ENCODE measurements around the gene GSTA1.
"Not testable (repeated sequence)": the region's sequence is repeated elsewhere in the genome, so short reads cannot be mapped to it uniquely, and the experiment has no call there.

The GSTA1 gene

DNA sequence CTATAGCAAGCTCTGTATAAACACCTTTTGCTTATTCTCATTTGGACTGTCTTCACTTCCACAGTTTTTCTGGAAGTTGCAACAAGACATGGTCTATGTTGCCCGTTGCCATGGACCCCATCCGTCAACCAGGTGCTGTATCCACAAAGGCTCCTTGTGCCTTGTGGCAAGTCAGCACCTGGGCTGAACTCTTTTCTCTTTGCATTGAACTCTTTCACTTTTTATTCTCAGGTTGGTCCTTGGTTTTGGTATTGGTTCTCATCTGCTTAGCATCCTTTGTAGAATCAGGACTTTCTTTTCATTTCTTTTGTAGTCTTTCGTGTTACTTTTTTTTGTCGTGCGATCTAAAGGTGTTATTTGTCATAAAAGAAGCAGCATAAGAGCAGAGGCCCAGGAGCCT, 5.0 kb upstream of the GSTA1 start:
- DNase-seq (ENCODE audit: insufficient read length, low spot score): no peak
- TF ChIP-seq POU2F2 (IDR thresholded peaks at IDR 0.05; ENCODE audit: low read depth, low read length): no peak
- TF ChIP-seq POLR2AphosphoS5 (IDR thresholded peaks at IDR 0.05; ENCODE audit: low read depth, low read length): no peak
- TF ChIP-seq SPI1 (IDR thresholded peaks at IDR 0.05; ENCODE audit: low read depth, low read length): no peak
- no peak for TF ChIP-seq TAF1 (IDR thresholded peaks at IDR 0.05; ENCODE audit: low read depth, low read length)
- TF ChIP-seq PAX5 (IDR thresholded peaks at IDR 0.05; ENCODE audit: insufficient read depth, low read length, severe bottlenecking): no peak
- FAIRE-seq: no peak

GRCh38 chr6:52802806-52803205, 810 bp downstream of the GSTA1 start:
- DNase-seq (ENCODE audit: insufficient read length, low spot score): no peak
- FAIRE-seq: no peak
- TF ChIP-seq POLR2A (IDR thresholded peaks at IDR 0.05; ENCODE audit: low read depth, low read length) (no peak), POLR2AphosphoS5 (IDR thresholded peaks at IDR 0.05; ENCODE audit: low read depth, low read length) (no peak), POU2F2 (IDR thresholded peaks at IDR 0.05; ENCODE audit: low read depth, low read length) (no peak), SPI1 (IDR thresholded peaks at IDR 0.05; ENCODE audit: low read depth, low read length) (no peak), PAX5 (IDR thresholded peaks at IDR 0.05; ENCODE audit: insufficient read depth, low read length, severe bottlenecking) (no peak), TAF1 (IDR thresholded peaks at IDR 0.05; ENCODE audit: low read depth, low read length) (no peak)

DNA sequence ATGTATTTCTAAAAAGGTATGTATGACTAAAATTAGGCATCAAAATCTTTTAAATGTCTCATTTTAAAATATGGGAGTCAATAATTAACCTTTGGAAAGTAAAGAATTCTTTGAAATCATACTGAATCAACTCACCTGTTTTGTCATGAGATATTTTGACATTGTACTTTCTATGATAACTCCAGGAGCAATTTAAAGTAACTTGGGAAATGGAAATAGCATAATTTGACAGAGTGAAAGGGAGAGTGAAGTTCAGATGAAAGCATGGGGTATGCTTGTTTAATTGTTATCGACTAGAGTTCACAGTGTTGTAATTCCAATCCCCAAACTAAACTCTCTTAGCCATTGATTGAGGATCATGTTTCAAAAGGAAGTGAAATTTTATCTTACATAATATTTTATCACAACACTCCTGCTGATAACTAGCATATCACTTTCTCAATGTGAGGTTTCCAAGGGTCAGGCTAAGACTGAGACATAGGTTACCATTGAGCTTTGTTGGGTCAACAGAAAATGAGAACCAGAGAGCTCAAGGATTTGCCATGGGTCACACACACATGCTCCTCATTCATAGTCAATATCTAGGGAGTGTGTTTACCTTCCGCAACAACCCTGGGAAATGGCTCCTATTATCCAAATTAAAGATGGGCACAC, 2.3 kb downstream of the GSTA1 start:
- FAIRE-seq (no peak), DNase-seq (ENCODE audit: insufficient read length, low spot score) (no peak)
- no peak for TF ChIP-seq PAX5 (IDR thresholded peaks at IDR 0.05; ENCODE audit: insufficient read depth, low read length, severe bottlenecking)
- TF ChIP-seq TAF1 (IDR thresholded peaks at IDR 0.05; ENCODE audit: low read depth, low read length): no peak

DNA sequence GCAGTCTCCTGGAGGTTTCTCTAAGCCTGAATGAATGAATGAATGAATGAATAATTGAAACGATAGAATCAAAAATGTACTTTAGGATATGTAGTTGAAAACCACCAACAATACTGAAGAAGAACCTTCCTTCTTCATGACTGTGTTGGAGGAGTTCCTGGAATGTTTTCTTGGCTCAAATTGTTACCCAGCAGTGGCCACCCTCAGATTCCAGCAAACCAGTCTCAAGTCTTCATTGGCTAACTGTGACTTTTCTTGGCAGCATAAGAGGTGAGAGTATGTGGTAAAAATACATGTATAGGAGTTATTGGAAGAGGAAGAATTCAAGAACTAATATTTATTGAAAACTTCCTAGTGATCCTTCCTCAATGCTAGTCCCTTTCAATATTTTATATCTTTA, 4.3 kb downstream of the GSTA1 start:
- FAIRE-seq; DNase-seq (ENCODE audit: insufficient read length, low spot score): not testable (repeated sequence)

DNA sequence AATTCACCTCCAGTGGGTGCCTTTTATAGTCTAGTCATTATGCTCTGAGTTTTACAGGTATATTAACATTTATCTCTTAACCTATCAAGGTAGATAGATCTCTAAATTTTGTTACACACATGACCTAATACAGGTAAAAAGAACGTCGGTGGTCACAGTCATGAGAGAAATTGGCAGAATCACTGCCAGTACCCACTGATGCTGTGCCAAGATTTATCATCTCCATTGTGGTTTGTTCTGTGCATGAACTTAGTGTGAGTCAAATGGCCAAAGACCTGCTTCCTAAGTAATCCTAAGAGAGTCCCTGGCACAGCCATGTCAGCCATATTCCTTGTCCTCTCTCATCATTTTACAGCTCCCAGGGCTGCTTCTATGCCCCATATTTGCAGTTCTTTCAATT, 9.2 kb downstream of the GSTA1 start:
- DNase-seq (ENCODE audit: insufficient read length, low spot score); FAIRE-seq: not testable (repeated sequence)

GRCh38 chr6:52790861-52791260, 12.8 kb downstream of the GSTA1 start:
- DNase-seq (ENCODE audit: insufficient read length, low spot score) (no peak), FAIRE-seq (no peak)
- no peak for TF ChIP-seq PAX5 (IDR thresholded peaks at IDR 0.05; ENCODE audit: insufficient read depth, low read length, severe bottlenecking)
- no peak for TF ChIP-seq POLR2A (IDR thresholded peaks at IDR 0.05; ENCODE audit: low read depth, low read length)
- TF ChIP-seq SPI1 (IDR thresholded peaks at IDR 0.05; ENCODE audit: low read depth, low read length): no peak
- no peak for TF ChIP-seq TAF1 (IDR thresholded peaks at IDR 0.05; ENCODE audit: low read depth, low read length)
- no peak for TF ChIP-seq POU2F2 (IDR thresholded peaks at IDR 0.05; ENCODE audit: low read depth, low read length)
- TF ChIP-seq POLR2AphosphoS5 (IDR thresholded peaks at IDR 0.05; ENCODE audit: low read depth, low read length): no peak

DNA sequence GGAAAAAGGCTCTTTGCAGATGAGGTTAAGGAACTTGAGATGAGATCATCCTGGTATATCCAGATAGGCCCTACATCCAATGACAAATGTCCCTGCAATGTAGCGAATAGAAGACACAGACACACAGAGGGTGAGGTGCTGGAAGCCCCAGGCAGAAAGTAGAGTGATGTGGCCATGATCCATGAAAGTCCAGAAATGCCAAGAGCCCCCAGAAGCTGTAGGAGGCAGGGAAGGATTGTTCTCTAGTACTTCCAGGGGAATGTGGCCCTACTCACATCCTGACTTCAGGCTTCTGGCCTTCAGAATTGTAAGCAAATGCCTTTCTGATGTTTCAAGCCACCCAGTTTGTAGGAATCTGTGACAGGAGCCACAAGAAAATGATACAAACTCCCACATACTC, 14.0 kb downstream of the GSTA1 start:
- FAIRE-seq; DNase-seq (ENCODE audit: insufficient read length, low spot score): not testable (repeated sequence)

GRCh38 chr6:52788478-52788877, 15.1 kb downstream of the GSTA1 start:
- TF ChIP-seq POU2F2 (IDR thresholded peaks at IDR 0.05; ENCODE audit: low read depth, low read length): no peak
- no peak for TF ChIP-seq POLR2AphosphoS5 (IDR thresholded peaks at IDR 0.05; ENCODE audit: low read depth, low read length)
- no peak for TF ChIP-seq TAF1 (IDR thresholded peaks at IDR 0.05; ENCODE audit: low read depth, low read length)
- no peak for TF ChIP-seq SPI1 (IDR thresholded peaks at IDR 0.05; ENCODE audit: low read depth, low read length)
- TF ChIP-seq PAX5 (IDR thresholded peaks at IDR 0.05; ENCODE audit: insufficient read depth, low read length, severe bottlenecking): no peak
- no peak for TF ChIP-seq POLR2A (IDR thresholded peaks at IDR 0.05; ENCODE audit: low read depth, low read length)
- DNase-seq (ENCODE audit: insufficient read length, low spot score): no peak

GRCh38 chr6:52787917-52788316, 15.7 kb downstream of the GSTA1 start:
- DNase-seq (ENCODE audit: insufficient read length, low spot score) (no peak), FAIRE-seq (no peak)

More at GRCh38 chr6:52788478-52788877, 15.1 kb downstream of the GSTA1 start:
- no peak for FAIRE-seq

GRCh38 chr6:52786249-52786956, 17.2 kb downstream of the GSTA1 start:
- FAIRE-seq (no peak), DNase-seq (ENCODE audit: insufficient read length, low spot score) (no peak)
- no peak for TF ChIP-seq PAX5 (IDR thresholded peaks at IDR 0.05; ENCODE audit: insufficient read depth, low read length, severe bottlenecking)
- TF ChIP-seq SPI1 (IDR thresholded peaks at IDR 0.05; ENCODE audit: low read depth, low read length): no peak
- TF ChIP-seq POLR2A (IDR thresholded peaks at IDR 0.05; ENCODE audit: low read depth, low read length): no peak
- no peak for TF ChIP-seq POLR2AphosphoS5 (IDR thresholded peaks at IDR 0.05; ENCODE audit: low read depth, low read length)
- no peak for TF ChIP-seq POU2F2 (IDR thresholded peaks at IDR 0.05; ENCODE audit: low read depth, low read length)
- TF ChIP-seq TAF1 (IDR thresholded peaks at IDR 0.05; ENCODE audit: low read depth, low read length): no peak

More at GRCh38 chr6:52787917-52788316, 15.7 kb downstream of the GSTA1 start:
- TF ChIP-seq PAX5 (IDR thresholded peaks at IDR 0.05; ENCODE audit: insufficient read depth, low read length, severe bottlenecking) (no peak), SPI1 (IDR thresholded peaks at IDR 0.05; ENCODE audit: low read depth, low read length) (no peak), POU2F2 (IDR thresholded peaks at IDR 0.05; ENCODE audit: low read depth, low read length) (no peak), POLR2AphosphoS5 (IDR thresholded peaks at IDR 0.05; ENCODE audit: low read depth, low read length) (no peak), POLR2A (IDR thresholded peaks at IDR 0.05; ENCODE audit: low read depth, low read length) (no peak), TAF1 (IDR thresholded peaks at IDR 0.05; ENCODE audit: low read depth, low read length) (no peak)

DNA sequence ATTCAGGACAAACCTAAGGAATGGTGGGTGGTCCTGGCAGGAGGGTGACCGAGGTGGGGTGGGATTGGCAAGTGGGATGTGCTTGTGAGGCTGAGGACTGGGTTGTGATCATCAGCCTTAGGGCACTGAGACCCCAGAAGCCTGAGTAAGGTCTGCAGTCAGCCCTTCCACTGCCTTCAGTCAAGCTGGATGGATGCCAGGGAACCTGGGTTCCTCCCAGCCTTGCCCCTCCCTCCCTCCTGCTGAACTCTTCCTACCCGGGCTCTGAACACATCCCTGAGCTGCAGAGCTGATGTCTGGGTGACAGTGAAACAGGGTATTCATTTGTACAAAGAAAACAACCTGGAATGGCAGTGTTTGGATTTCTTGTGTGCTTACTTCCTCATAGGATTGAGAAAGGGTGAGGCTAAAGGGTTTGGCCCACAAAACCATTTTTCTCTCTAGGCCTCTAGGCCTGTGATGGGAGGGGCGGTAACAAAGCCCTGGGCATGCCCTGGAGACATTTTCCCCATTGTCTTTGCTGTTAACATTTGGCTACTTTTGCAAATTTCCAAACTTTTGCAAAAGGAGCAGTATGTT, 20.8 kb downstream of the GSTA1 start:
- not testable (repeated sequence) for DNase-seq (ENCODE audit: insufficient read length, low spot score); FAIRE-seq

DNA sequence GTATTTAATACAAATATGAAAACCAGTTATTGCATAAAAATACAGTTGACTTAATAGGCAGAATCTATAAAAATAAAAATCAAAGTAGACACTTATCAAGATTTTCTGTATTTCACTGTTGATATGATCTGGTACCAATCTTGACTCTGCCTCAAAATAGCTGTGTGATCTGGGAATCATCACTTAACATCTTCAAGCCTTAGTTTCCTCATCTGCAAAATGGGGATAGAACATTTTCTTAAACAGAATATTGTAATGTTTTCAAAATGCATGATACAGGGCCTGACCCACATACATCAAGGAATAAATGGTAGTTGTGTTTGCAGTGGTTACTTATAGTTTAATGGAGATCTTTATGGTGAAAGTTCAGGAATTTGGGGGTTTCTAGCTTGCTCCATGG, 21.4 kb downstream of the GSTA1 start:
- DNase-seq (ENCODE audit: insufficient read length, low spot score); FAIRE-seq: not testable (repeated sequence)
